ENCODE measurements around the gene MAST3. TPM values are rescaled to one million over a fixed set of nuclear protein-coding genes. Genes with fewer than 3 reads are reported as not detected.
"Not testable (repeated sequence)": the region's sequence is repeated elsewhere in the genome, so short reads cannot be mapped to it uniquely, and the experiment has no call there.

MAST3 gene
- total and polyA plus RNA-seq, 7 donors, result 2.6 to 16.3 (median 4.2) TPM

- TF ChIP-seq POLR2A (IDR thresholded peaks at IDR 0.05) (no peak), EP300 (IDR thresholded peaks at IDR 0.05) (no peak), CTCF (IDR thresholded peaks at IDR 0.05) (no peak), POLR2AphosphoS5 (IDR thresholded peaks at IDR 0.05) (no peak)
- intact Hi-C loops (cut with DNase I), result no loop called here
- Histone ChIP-seq H3K9me3 (no peaks in the 10 kb centered on the region), H3K27ac (no peak overlapping the region), H3K36me3 (no peaks in the 10 kb centered on the region), H3K27me3 (no peaks in the 10 kb centered on the region), H3K4me1 (no peaks in the 10 kb centered on the region), H3K4me3 (no peak overlapping the region)
- DNase-seq, result no peak
- WGBS, 2 donors, result 80 to 86% methylated on average over 8 of the region's 8 CpGs
These were observed 13.5 kb upstream of the MAST3 start for GRCh38 chr19:18083929-18084684.

GRCh38 chr19:18085702-18086457 is 11.7 kb upstream of the MAST3 start:
- no peaks in the 10 kb centered on the region for H3K4me1 ChIP-seq
- H3K9me3 ChIP-seq, result no peaks in the 10 kb centered on the region
- no peak overlapping the region for H3K4me3 ChIP-seq
- no peak overlapping the region for H3K27ac ChIP-seq
- TF ChIP-seq POLR2A (IDR thresholded peaks at IDR 0.05) (no peak), EP300 (IDR thresholded peaks at IDR 0.05) (no peak), CTCF (IDR thresholded peaks at IDR 0.05) (no peak), POLR2AphosphoS5 (IDR thresholded peaks at IDR 0.05) (no peak)
- H3K27me3 ChIP-seq, result no peaks in the 10 kb centered on the region
- no peak for DNase-seq
- 80 to 86% methylated on average over 8 of the region's 8 CpGs for WGBS, 2 donors
- H3K36me3 ChIP-seq, result no peaks in the 10 kb centered on the region
- intact Hi-C loops (cut with DNase I), result no loop called here

DNA sequence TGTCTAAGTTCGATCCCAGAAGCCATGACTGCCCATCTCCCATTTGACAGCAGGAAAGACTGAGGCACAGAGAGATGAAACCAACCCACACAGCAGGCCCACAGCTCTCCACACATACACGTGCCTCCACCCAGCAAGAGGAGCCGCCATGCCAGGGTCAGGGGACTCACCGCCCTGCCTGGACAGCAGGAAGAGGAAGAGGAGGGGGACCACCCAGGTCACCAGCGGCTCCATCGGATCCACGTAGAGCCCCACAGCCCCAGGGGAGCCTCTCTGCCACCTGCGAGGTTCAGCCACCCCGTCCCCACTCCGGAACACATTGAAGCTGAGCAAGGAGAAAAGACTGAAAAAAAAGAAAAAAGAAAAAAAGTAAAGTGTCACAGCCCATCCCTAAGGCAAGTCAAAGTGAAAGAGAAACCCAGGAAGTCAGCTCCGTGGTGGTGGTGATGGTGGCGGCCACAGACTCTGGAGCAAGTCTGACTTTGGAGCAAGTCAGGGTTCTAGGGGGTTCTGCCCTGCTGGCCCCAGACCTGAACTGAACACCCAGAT is 10.9 kb upstream of the MAST3 start, which contains the start of gene IL12RB1:
Gene IL12RB1 (minus strand): TSS at position 345 of the 549 bp plus-strand sequence. CDS start 111 bp downstream, at position 234.
- H3K27me3 ChIP-seq, result no peaks in the 10 kb centered on the region
- DNase-seq, result no peak
- TF ChIP-seq POLR2AphosphoS5 (IDR thresholded peaks at IDR 0.05) (no peak), EP300 (IDR thresholded peaks at IDR 0.05) (no peak), CTCF (IDR thresholded peaks at IDR 0.05) (no peak)
- H3K9me3 ChIP-seq, result no peaks in the 10 kb centered on the region
- no peaks in the 10 kb centered on the region for H3K36me3 ChIP-seq
- peak within 1 kb of the TSS in 2 of 4 donors; percentile 28 to 38 for H3K4me3 ChIP-seq
- H3K27ac ChIP-seq, result peak within 1 kb of the TSS in 1 of 4 donors; percentile 47
- WGBS, 2 donors, result 30 to 44% methylated on average over 12 of the region's 12 CpGs
- intact Hi-C loops (cut with DNase I), result no loop called here
- H3K4me1 ChIP-seq, result no peaks in the 10 kb centered on the region

DNA sequence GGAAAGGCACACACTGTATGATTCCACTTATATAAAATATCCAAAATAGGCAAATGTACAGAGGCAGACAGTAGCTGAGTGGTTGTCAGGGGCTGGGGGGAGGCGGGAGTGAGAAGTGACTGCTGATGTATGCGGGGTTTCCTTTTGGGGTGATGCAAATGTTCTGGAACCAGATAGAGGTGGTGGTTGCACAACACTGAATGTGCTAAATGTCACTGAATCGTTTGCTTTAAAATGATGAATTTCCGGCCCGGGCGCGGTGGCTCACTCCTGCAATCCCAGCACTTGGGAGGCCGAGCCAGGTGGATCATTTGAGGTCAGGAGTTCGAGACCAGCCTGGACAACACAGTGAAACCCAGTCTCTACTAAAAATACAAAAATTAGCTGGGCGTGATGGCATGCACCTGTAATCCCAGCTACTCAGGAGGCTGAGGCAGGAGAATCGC is 8.5 kb upstream of the MAST3 start:
- H3K4me3 ChIP-seq; intact Hi-C loops (cut with DNase I); H3K27me3 ChIP-seq; H3K4me1 ChIP-seq; H3K9me3 ChIP-seq; H3K36me3 ChIP-seq: not testable (repeated sequence)
- peak; percentile 78 for DNase-seq
- TF ChIP-seq EP300 (IDR thresholded peaks at IDR 0.05), result peak in 1 of 4 donors; percentile 15
- TF ChIP-seq POLR2AphosphoS5 (IDR thresholded peaks at IDR 0.05), result peak in 1 of 4 donors; percentile 33
- peak overlapping the region in 2 of 4 donors; percentile 20 to 28 for H3K27ac ChIP-seq
- WGBS, 2 donors, result 53 to 59% methylated on average over 11 of the region's 11 CpGs

DNA sequence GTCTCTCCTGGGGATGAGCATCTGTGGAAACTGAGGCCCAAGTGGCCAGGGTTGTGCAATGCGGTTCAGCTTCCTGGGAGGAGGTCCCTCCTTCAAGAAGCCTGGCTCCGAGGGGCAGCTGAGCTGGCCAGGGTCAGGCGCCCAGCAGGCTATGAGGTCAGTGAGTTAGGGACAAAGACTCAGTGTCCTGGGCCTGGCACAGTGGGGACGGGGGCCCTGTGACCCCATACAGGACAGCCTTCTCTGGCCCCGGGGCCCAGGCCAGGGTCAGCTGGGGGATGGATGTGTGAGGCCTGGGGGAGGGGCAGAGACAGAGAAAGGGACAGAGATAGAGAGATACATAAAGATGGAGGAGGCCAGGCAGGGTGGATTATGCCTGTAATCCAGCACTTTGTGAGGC is 7.9 kb upstream of the MAST3 start:
- WGBS, 2 donors, result 86% methylated on average over 5 of the region's 5 CpGs
- no peaks in the 10 kb centered on the region for H3K27me3 ChIP-seq
- H3K4me3 ChIP-seq, result no peak overlapping the region
- H3K4me1 ChIP-seq, result no peaks in the 10 kb centered on the region
- no peak for DNase-seq
- TF ChIP-seq POLR2A (IDR thresholded peaks at IDR 0.05), result no peak
- TF ChIP-seq POLR2AphosphoS5 (IDR thresholded peaks at IDR 0.05), result no peak
- TF ChIP-seq CTCF (IDR thresholded peaks at IDR 0.05), result no peak
- TF ChIP-seq EP300 (IDR thresholded peaks at IDR 0.05), result no peak
- intact Hi-C loops (cut with DNase I), result no loop called here
- no peaks in the 10 kb centered on the region for H3K9me3 ChIP-seq
- H3K36me3 ChIP-seq, result no peaks in the 10 kb centered on the region
- peak overlapping the region in 2 of 4 donors; percentile 19 to 28 for H3K27ac ChIP-seq
